Amygdala (tissue), 56 donors: Measurements from ENCODE around the gene RRP1.
"Not testable (repeated sequence)": the region's sequence is repeated elsewhere in the genome, so short reads cannot be mapped to it uniquely, and the experiment has no call there.

ENCODE experiments used
- DNase-seq, 56 donors: peaks; one replicate each; lab custom pipeline; 2025; lab: John Stamatoyannopoulos, UW

Gene RRP1

GRCh38 chr21:43829161-43829560 lies 39.8 kb downstream of the RRP1 start:
- DNase-seq = no peak

GRCh38 chr21:43829575-43830119 lies 40.3 kb downstream of the RRP1 start:
- no peak for DNase-seq

GRCh38 chr21:43832158-43832550 lies 42.8 kb downstream of the RRP1 start:
- DNase-seq = no peak

- no peak for DNase-seq
These were observed 43.3 kb downstream of the RRP1 start for GRCh38 chr21:43832648-43833047.

- no peak for DNase-seq
These were observed 44.9 kb downstream of the RRP1 start for GRCh38 chr21:43834146-43834905.

GRCh38 chr21:43835050-43835449 lies 45.7 kb downstream of the RRP1 start:
- no peak for DNase-seq

- no peak for DNase-seq
These were observed 46.5 kb downstream of the RRP1 start for GRCh38 chr21:43835861-43836260.

- no peak for DNase-seq
These were observed 47.2 kb downstream of the RRP1 start for GRCh38 chr21:43836616-43837015.

GRCh38 chr21:43840259-43840658 lies 50.9 kb downstream of the RRP1 start:
- no peak for DNase-seq

GRCh38 chr21:43842742-43843141 lies 53.4 kb downstream of the RRP1 start:
- DNase-seq = no peak

- DNase-seq = not testable (repeated sequence)
These were observed 55.5 kb downstream of the RRP1 start for GRCh38 chr21:43844906-43845305.

GRCh38 chr21:43845386-43845785 lies 56.0 kb downstream of the RRP1 start:
- no peak for DNase-seq

- no peak for DNase-seq
These were observed 57.1 kb downstream of the RRP1 start for GRCh38 chr21:43846430-43846829.

- DNase-seq = no peak
These were observed 57.9 kb downstream of the RRP1 start for GRCh38 chr21:43847301-43847700.

- no peak for DNase-seq
These were observed 59.4 kb downstream of the RRP1 start for GRCh38 chr21:43848771-43849170.

GRCh38 chr21:43849532-43850299 lies 60.3 kb downstream of the RRP1 start:
- no peak for DNase-seq

- no peak for DNase-seq
These were observed 61.4 kb downstream of the RRP1 start for GRCh38 chr21:43850728-43851295.

- no peak for DNase-seq
These were observed 62.2 kb downstream of the RRP1 start for GRCh38 chr21:43851593-43851992.

- DNase-seq = no peak
These were observed 64.7 kb downstream of the RRP1 start for GRCh38 chr21:43853851-43854772.
